MCF 10A (cell line): Measurements from ENCODE around the gene GFPT1. TPM values are rescaled to one million over a fixed set of nuclear protein-coding genes. Genes with fewer than 3 reads are reported as not detected.

ENCODE experiments used
- BruUV-seq: library from RNA; stranded (reverse); fragments of 400-500 nt; replicated peaks from 2 replicates; lab custom pipeline; 2021; lab: Mats Ljungman, UMichigan
- CTCF ChIA-PET: fragments of 300-600 bp; sonication (Branson Sonifier 250); formaldehyde crosslinking; extraction: SDS; loops from one replicate; lab custom pipeline; 2021; ENCODE audit warnings: antibody characterized with exemption, inconsistent platforms; lab: Yijun Ruan, JAX
- POLR2A ChIA-PET: fragments of 300-600, 350-650 bp; sonication (Branson Sonifier 250); formaldehyde crosslinking; extraction: SDS; loops from one replicate; lab custom pipeline; 2020; ENCODE audit warnings: antibody characterized with exemption, inconsistent platforms; lab: Yijun Ruan, JAX
- DNase-seq: peaks from one replicate; pipeline ENCODE4 v3.0.0-alpha.2; 2018; ENCODE audit not compliant: unreplicated experiment
- H3K27ac Mint-ChIP-seq: one replicate; pipeline ENCODE4 v1.8.0; 2022; ENCODE audit warnings: mild to moderate bottlenecking, low read depth, mixed read lengths; ENCODE audit not compliant: unreplicated experiment
- H3K27me3 Mint-ChIP-seq: one replicate; pipeline ENCODE4 v1.8.0; 2022; ENCODE audit warnings: mixed read lengths; ENCODE audit not compliant: insufficient read depth, unreplicated experiment
- H3K36me3 Mint-ChIP-seq: one replicate; pipeline ENCODE4 v1.8.0; 2022; ENCODE audit warnings: mild to moderate bottlenecking, moderate library complexity, mixed read lengths; ENCODE audit not compliant: insufficient read depth, unreplicated experiment
- H3K4me1 Mint-ChIP-seq: one replicate; pipeline ENCODE4 v1.8.0; 2022; ENCODE audit warnings: mixed read lengths; ENCODE audit not compliant: insufficient read depth, unreplicated experiment
- H3K4me3 Mint-ChIP-seq: one replicate; pipeline ENCODE4 v1.8.0; 2022; ENCODE audit warnings: mild to moderate bottlenecking, moderate library complexity, mixed read lengths; ENCODE audit not compliant: unreplicated experiment
- H3K9me3 Mint-ChIP-seq: one replicate; pipeline ENCODE4 v1.8.0; 2022; ENCODE audit warnings: mixed read lengths; ENCODE audit not compliant: unreplicated experiment
- CTCF ChIP-seq: fragments of 200-600 bp; IDR thresholded peaks from one replicate; pipeline ENCODE4 v1.8.0; 2022; ENCODE audit warnings: antibody characterized with exemption, mild to moderate bottlenecking; ENCODE audit not compliant: unreplicated experiment
- intact Hi-C: fragments of 100-400 bp; cut with micrococcal nuclease; formaldehyde crosslinking; loops from 2 replicates; pipeline ENCODE4 v1.14.1; 2022
- total RNA-seq: library from RNA; stranded (reverse); gene quantifications from 2 replicates; pipeline ENCODE4 v1.2.3, GENCODE V29; 2022

GFPT1 gene
- total RNA-seq, 1 experiment from 2014 or later = 176 TPM

- Mint-ChIP-seq H3K27me3 (peaks cover 14% of the 10 kb centered on the region), H3K4me3 (no peak overlapping the region), H3K9me3 (no peaks in the 10 kb centered on the region), H3K27ac (no peak overlapping the region), H3K4me1 (no peaks in the 10 kb centered on the region), H3K36me3 (no peaks in the 10 kb centered on the region)
- DNase-seq = no peak
- no peak for TF ChIP-seq CTCF
- intact Hi-C loops = no loop called here
- ChIA-PET POLR2A (interaction anchor here (0.6 kb wide), 1 partner anchor 168 kb away, joined by 3 read pairs; no protein-coding TSS in a partner anchor), CTCF (no interaction called here)
- no TSS peak for BruUV-seq
Observed at GRCh38 chr2:69279931-69280681, 106.9 kb downstream of the GFPT1 start.

GRCh38 chr2:69279211-69279610 lies 107.8 kb downstream of the GFPT1 start:
- ChIA-PET POLR2A (interaction anchor here (0.6 kb wide), 2 partner anchors 25 to 167 kb away, joined by 3 read pairs; no protein-coding TSS in a partner anchor), CTCF (interaction anchor here (0.5 kb wide), 1 partner anchor 13 kb away, joined by 3 read pairs; no protein-coding TSS in a partner anchor)
- no peaks in the 10 kb centered on the region for H3K9me3 Mint-ChIP-seq
- H3K36me3 Mint-ChIP-seq = no peaks in the 10 kb centered on the region
- TF ChIP-seq CTCF = no peak
- H3K27ac Mint-ChIP-seq = no peak overlapping the region
- no peak overlapping the region for H3K4me3 Mint-ChIP-seq
- peaks cover 23% of the 10 kb centered on the region for H3K27me3 Mint-ChIP-seq
- no peaks in the 10 kb centered on the region for H3K4me1 Mint-ChIP-seq
- intact Hi-C loops = no loop called here
- no peak for DNase-seq
- BruUV-seq = no TSS peak

GRCh38 chr2:69278366-69278765 lies 108.7 kb downstream of the GFPT1 start:
- Mint-ChIP-seq H3K4me3 (no peak overlapping the region), H3K9me3 (no peaks in the 10 kb centered on the region), H3K27me3 (peaks cover 32% of the 10 kb centered on the region), H3K36me3 (no peaks in the 10 kb centered on the region), H3K27ac (no peak overlapping the region), H3K4me1 (no peaks in the 10 kb centered on the region)
- TF ChIP-seq CTCF = no peak
- intact Hi-C loops = no loop called here
- no peak for DNase-seq
- ChIA-PET POLR2A (no interaction called here), CTCF (interaction anchor here (0.5 kb wide), 1 partner anchor 14 kb away, joined by 3 read pairs; no protein-coding TSS in a partner anchor)
- no TSS peak for BruUV-seq

GRCh38 chr2:69275490-69275889 lies 111.5 kb downstream of the GFPT1 start:
- CTCF ChIA-PET = interaction anchor here (0.6 to 1.7 kb wide), 3 partner anchors 31 to 1427 kb away, joined by 4 to 8 read pairs (median 4); no protein-coding TSS in a partner anchor
- intact Hi-C loops = no loop called here
- Mint-ChIP-seq H3K36me3 (no peaks in the 10 kb centered on the region), H3K9me3 (no peaks in the 10 kb centered on the region), H3K27ac (no peak overlapping the region), H3K4me1 (no peaks in the 10 kb centered on the region), H3K4me3 (no peak overlapping the region), H3K27me3 (peaks cover 32% of the 10 kb centered on the region)
- TF ChIP-seq CTCF = no peak
- DNase-seq = no peak
- no TSS peak for BruUV-seq
- POLR2A ChIA-PET = interaction anchor here (0.7 to 1.3 kb wide), 2 partner anchors 11 to 98 kb away, joined by 3 to 6 read pairs; no protein-coding TSS in a partner anchor
